ENCODE data around the gene HOXB7. TPM values are rescaled to one million over a fixed set of nuclear protein-coding genes. Genes with fewer than 3 reads are reported as not detected.

The HOXB7 gene
- total RNA-seq, 2 experiments from 2014 or later: 9.2 to 16.3 TPM

GRCh38 chr17:48578616-48579470 lies 32.0 kb downstream of the HOXB7 start:
- peak overlapping the region; percentile 5 for H3K27ac ChIP-seq (ENCODE audit: low read depth, low read length, poor library complexity, severe bottlenecking)
- TF ChIP-seq CTCF (conservative IDR thresholded peaks at IDR 0.05; ENCODE audit: low read length): no peak
- no peak for TF ChIP-seq EZH2phosphoT487 (IDR thresholded peaks at IDR 0.05; ENCODE audit: borderline replicate concordance, low read depth, low read length)
- BruUV-seq (replicated peaks): TSS peak; percentile 86
- peak overlapping the region; percentile 70 for H2AFZ ChIP-seq (ENCODE audit: low read length)
- peaks cover 19% of the 10 kb centered on the region for H3K4me1 ChIP-seq (ENCODE audit: insufficient read depth, low read length, poor library complexity, severe bottlenecking)
- DNase-seq (ENCODE audit: low spot score): no peak
- H3K4me2 ChIP-seq (ENCODE audit: low read length): peak overlapping the region; percentile 85
- H3K4me3 ChIP-seq (ENCODE audit: low read depth, low read length, poor library complexity, severe bottlenecking): peak overlapping the region; percentile 85
- intact Hi-C loops (cut with micrococcal nuclease; ENCODE audit: unreplicated experiment): no loop called here
- CTCF ChIA-PET (ENCODE audit: unreplicated experiment): no interaction called here
- peaks cover 5% of the 10 kb centered on the region; the same call in 1 of the 2 replicates for H3K36me3 ChIP-seq (ENCODE audit: insufficient read depth, low read length)
- no peaks in the 10 kb centered on the region for H4K20me1 ChIP-seq (ENCODE audit: insufficient read depth, low read length)
- H3K9me2 ChIP-seq (ENCODE audit: insufficient read depth, low read length): no peaks in the 10 kb centered on the region
- H3K79me2 ChIP-seq (ENCODE audit: insufficient read depth, low read depth, low read length): peaks cover 6% of the 10 kb centered on the region; the same call in 1 of the 2 replicates
- POLR2A ChIA-PET: no interaction called here
- H3K9me3 ChIP-seq (ENCODE audit: low read length): no peaks in the 10 kb centered on the region

- ChIA-PET CTCF (ENCODE audit: unreplicated experiment) (no interaction called here), POLR2A (no interaction called here)
- peak; percentile 85 for DNase-seq (ENCODE audit: low spot score)
- Histone ChIP-seq H4K20me1 (ENCODE audit: insufficient read depth, low read length) (no peaks in the 10 kb centered on the region), H3K9me2 (ENCODE audit: insufficient read depth, low read length) (no peaks in the 10 kb centered on the region), H3K4me3 (ENCODE audit: low read depth, low read length, poor library complexity, severe bottlenecking) (peak within 1 kb of the TSS; percentile 85), H2AFZ (ENCODE audit: low read length) (peak within 1 kb of the TSS; percentile 70), H3K27ac (ENCODE audit: low read depth, low read length, poor library complexity, severe bottlenecking) (peak within 1 kb of the TSS; percentile 44), H3K4me2 (ENCODE audit: low read length) (peak within 1 kb of the TSS; percentile 85), H3K9me3 (ENCODE audit: low read length) (no peaks in the 10 kb centered on the region), H3K4me1 (ENCODE audit: insufficient read depth, low read length, poor library complexity, severe bottlenecking) (peaks cover 19% of the 10 kb centered on the region), H3K36me3 (ENCODE audit: insufficient read depth, low read length) (peaks cover 5% of the 10 kb centered on the region; the same call in 1 of the 2 replicates), H3K79me2 (ENCODE audit: insufficient read depth, low read depth, low read length) (peaks cover 6% of the 10 kb centered on the region; the same call in 1 of the 2 replicates)
- intact Hi-C loops (cut with micrococcal nuclease; ENCODE audit: unreplicated experiment): no loop called here
- TF ChIP-seq CTCF (conservative IDR thresholded peaks at IDR 0.05; ENCODE audit: low read length) (no peak), EZH2phosphoT487 (IDR thresholded peaks at IDR 0.05; ENCODE audit: borderline replicate concordance, low read depth, low read length) (no peak)
- BruUV-seq (replicated peaks): no TSS peak
Observed at GRCh38 chr17:48577946-48578615, 32.7 kb downstream of the HOXB7 start, which contains the start of gene HOXB4. Gene HOXB4 (minus strand): TSS chr17:48578350. CDS start chr17:48578319, 31 bp downstream.

All from OCI-LY7 (cell line).